Stimulated activated CD4-positive, alpha-beta T cell treated with anti-CD3 and anti-CD28 coated beads, Interleukin-12 subunit alpha, Interleukin-12 subunit beta, amount 100 ng/mL, for 48 hours (primary cell): ENCODE measurements around the gene RPS6KA2.
"Not testable (repeated sequence)": the region's sequence is repeated elsewhere in the genome, so short reads cannot be mapped to it uniquely, and the experiment has no call there.

Source experiments
- DNase-seq, 3 donors: peaks; one replicate each; pipeline ENCODE4 v3.0.0-alpha.2; 2020; ENCODE audit warnings: low read depth in 2 of 3, low spot score in 1 of 3

The RPS6KA2 gene

DNA sequence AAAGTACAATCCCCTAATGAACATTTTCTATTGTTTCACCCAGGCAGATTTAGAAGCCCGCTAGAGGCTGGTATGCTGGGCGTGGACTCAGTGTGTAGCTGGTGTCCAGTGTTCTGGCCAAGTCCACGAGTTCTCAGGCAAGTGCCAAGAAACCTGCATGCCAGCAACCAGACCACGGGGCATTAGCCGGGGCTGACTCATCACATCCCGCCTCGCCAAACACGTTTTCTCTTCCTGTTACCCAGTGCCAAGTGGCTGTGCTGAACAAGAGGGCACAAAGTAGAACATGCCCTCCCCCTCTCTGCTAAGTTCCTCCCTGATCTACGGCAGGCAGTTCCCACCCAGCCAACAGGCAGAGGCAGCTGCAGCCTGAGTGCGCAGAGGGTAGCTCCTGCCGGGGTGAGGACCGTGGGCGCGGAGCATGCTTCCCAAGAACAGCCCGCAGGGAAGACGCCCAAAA lies 70.2 kb downstream of the RPS6KA2 start:
- DNase-seq: no peak

DNA sequence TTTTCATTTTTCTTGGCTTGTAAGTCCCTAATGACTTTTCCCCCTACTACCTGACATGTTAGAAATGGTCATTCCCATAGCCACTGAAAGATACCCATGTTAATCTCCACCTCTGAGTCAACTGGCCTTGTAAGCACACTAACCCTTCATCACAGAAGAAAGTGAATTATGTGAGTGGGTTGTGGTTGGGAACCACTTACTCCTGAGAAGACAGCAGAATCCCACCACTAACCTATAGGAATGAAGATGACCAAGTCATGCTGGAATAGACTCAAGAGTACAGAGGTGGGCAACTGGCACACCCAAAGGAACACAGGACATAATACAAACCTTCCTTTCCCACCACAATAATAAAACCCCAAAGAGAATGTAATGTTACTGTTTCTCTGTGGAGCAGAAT lies 70.7 kb downstream of the RPS6KA2 start:
- DNase-seq: no peak

DNA sequence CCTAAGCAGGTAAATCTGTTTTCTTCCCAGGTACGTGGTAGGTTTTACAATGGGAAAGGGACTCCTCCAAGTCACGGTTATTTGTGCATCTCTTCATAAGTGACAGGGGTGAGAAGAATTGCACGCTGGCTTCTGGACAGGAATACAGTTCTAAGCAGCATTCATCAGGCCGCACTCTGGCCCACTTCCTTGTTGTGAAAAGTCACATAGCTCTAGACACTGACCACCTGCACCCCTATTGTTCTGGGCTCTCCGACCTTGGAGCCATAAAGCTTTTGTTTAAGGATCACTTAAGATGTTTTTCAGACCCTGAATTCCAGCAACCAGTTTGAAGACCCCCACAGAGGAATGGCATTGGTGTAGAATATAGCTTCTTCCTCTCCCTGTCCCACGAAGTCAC lies 72.0 kb downstream of the RPS6KA2 start:
- DNase-seq: no peak

DNA sequence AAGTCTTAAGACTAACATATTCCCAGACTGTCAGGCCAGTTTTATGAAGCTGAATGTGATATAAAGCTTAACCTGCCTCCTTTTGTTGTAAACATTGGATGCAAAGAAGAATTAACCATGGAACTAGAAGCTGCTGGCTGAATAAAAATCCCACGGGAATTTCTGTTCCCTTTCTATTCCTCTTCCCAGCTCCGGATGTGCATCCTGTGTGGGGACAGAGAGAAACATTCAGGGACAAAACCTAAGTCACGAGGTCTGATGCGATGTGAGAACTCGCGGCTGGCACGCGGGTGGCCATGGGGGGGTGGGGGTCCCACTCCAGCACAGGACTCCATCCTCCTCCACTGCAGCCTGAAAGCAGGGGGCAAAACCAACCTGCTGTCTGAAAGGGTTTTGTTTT lies 72.7 kb downstream of the RPS6KA2 start:
- DNase-seq: no peak

DNA sequence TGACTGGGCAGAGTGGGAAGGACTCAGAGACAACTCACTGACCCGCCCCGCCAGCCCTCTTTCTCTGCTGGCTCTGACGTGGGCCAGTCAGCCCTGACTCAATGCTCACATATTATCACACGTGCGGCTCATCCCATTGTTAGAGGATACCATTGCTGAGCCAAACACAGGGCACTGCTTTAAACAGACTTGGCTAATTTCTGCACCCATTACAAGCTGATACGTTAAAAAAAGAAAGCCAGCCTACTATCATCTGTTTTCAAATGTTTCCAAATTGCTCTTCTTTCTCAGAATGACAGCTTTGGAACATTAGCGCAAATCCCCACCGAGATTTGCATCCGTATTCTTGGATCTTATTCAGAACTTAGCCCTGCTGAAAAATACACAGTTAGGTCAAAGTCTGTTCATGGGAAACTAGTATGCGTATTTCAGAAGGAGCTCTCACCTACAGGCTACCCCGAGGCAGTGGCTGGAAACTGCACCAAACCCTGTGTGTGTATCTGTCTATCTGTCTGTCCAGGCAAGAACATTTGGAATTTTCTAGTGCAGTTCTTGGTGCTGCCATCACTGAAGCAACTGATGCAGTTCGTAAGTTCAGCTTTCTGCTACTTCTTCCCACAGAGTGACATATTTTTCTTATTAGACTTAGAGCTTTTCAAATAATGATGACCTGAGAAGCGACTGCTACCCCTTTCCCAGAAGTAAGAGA lies 73.3 kb downstream of the RPS6KA2 start:
- no peak for DNase-seq

DNA sequence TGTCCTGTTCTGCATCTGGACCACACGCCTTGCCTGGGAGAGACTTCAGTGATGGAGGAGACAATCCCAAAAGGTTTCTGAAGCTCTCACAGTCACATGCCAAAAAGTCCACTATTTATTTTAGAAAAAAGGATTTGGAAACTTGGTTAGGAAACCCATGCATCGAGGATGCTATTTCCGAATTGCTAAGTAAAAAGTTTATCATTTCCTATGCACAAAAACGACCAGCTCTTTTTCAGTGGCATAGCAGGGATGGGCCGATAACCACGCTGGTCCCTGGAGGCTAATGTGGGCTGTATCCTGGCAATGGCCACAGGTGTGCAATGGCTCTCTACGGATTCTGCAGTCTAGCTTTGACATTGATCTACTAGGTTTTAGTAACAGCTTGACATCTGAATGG lies 74.5 kb downstream of the RPS6KA2 start:
- no peak for DNase-seq

DNA sequence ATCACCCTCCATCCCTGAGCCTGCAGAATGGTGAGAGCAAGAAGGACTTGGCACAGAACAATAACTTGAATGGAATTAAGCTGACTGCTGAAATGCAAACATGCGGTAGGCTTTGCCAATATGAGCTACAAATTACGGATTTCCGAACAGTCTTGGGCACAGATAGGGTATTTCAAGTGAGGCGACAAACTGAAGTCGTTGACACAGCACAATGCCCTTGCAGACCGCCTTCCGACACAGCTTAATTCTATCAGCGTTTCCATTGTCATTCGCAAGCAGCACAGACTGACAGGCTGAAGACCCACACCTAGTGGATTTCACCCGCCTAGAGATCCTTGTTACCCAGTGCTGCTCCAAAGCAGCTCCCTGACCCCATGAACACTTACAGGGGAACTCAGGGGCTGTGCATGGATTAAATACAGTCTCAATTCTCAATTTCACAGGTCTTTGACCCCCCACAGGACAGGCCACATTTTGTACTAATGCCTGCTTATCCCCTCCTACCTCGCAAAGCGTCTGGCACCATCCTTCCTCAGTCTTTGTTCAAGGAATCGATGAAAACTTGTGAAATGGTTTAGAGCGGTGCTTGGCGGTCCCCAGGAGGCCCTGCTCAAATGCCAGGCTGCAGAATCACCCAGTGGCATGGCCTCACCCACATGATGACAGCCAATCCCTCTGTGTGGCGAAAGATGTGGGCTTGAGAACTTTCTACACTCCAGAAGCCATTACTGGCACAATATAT lies 75.1 kb downstream of the RPS6KA2 start:
- DNase-seq: no peak

DNA sequence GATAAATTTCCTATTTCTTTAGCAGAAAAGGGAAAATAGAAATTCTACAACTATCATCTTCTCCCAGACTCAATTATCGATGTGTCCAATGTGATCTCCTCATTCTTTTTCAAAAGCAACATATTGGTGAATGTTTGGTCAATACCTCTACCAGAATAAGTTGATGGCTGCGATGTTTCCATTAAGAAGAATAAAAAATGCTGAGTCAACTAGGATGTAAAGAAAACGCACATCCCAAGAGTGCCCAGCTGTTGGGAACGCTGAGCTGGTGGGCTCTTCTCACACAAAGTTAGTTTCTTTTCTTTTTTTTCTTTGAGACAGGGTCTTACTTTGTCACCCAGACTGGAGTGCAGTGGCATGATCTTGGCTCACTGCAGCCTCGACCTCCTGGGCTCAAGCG lies 80.4 kb downstream of the RPS6KA2 start:
- no peak for DNase-seq

DNA sequence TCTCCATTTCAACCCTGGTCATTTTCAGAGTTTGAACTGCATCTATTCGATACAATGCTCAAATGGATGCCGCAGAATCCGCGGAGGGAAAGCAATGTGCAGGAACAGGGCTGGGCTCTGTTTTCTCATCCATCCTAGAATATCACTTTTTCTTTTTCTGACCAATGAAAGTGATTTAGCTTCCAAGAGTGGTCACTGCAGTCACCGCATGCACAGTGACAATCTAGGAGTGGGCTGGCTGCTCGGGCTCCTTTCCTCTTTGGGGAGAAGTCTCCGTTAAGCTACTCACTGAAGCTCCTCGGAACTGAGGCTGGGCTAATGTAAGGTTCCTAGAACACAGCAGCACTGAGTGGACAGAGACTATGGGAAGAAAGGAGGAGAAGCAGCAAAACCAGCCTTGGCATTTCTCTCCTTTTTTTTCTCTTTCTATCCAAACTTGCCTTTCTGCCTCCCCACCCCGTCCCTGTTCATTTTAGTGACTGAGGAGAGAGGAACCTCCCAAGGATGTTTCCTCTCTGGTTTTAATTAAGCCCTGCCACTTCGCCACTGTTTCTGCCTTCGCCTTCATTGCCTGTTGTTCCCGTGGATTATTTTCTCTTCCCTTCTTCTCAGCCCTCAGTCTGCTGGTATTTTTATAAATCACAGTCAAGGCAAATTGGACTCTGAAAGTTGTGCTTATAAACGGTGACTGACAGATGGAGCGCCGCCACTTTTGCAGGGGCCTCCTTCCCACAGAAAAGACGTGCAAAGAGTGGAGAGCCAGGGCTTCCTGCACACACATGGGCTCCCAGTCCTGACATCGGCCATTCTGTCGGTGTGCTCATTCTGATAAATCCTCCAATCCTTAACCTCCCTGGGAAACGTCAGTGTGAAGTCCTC lies 81.7 kb downstream of the RPS6KA2 start:
- DNase-seq: no peak

DNA sequence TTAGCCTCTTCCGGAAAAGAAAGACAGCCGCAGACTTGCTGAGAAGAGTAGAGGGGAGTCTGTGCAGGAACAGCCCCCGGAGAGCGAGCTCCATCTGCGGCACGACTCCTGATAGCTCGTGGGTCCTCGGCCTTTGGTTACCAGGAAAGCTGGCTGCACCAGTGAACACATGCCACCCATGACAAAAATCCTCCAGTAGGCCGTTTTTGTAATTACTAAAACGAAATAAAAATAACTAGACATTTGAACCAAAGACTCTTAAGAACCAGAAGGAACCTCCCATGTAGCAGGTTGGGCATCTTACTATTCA lies 82.8 kb downstream of the RPS6KA2 start:
- DNase-seq: no peak

DNA sequence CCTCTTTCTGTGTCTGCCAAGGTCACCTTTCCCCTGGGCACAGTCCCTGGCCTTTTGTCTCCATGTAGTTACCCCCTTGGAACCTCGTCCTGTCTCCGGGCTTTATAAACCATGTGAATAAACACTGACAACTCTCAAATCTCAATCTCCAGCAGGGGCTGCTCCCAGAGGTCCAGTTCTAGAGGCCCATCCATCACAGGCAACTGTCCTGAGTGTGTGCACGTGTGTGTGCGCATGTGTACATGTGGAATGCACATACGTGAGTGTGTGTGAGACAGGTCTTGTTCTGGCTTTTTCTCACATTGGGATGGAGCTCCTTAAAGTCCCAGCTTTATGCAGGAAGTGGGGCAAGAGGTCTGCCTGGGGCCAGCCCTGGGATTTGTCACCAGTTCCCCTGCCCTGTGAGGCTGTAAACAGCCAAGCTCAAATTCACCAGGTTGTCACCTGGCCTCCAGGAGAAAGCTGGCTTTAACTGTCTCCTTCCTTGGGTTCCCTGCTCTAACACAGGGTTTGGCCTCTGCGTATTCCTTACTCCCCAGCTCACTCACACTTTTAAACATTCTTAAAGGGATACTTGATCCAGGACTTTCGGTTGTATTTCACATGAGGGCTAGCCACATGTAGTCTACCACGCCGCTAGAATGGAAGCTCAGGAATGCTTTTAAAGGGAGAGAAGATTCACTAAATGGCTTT lies 83.3 kb downstream of the RPS6KA2 start:
- no peak for DNase-seq

DNA sequence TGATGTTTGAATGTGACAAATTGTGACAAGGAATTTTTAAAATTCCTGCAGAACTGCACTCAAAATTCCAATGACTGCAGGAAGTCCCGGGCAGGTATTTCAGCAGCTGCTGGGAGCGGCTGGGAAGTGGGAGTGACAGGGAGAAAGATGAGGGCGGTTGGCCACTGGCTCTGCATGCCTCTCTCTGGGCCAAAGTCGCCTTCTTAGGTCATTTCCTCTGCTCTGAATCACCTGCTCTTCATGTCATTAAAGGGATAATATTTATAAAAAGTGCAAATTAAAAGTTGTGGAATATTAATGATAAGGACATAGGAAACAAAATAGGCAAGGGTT lies 84.5 kb downstream of the RPS6KA2 start:
- no peak for DNase-seq

DNA sequence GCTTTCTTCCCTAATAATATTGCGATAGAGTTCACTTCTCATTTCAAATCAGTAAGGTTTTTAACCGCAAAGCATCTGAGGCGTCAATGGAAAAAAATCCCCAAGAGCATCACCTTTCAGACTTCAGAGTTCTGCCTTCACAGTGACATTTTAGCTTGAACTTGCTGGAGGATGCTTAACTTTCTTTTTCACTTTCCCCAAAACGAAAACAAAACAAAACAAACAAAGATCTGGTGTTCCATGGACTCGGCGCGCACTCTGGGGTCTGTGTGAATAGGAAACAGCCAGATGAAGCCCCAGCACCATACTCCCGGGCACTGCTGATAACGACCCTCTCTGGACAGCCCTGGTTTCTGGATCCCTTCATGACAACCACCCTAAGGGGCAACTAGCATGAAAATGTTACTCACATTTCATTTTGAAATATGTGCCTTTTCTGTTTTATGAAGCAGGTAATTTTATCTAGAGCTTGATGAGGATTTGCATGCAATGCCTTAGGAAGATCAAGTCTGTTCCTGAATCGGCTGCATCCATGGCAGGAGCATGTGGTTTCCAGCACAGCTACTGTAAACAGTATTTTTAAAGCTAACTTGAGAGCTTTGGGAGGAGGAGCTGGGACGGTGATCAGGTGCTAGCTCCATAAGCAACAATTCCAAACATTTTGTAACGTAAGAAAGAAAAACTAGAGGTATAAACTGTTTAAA lies 85.0 kb downstream of the RPS6KA2 start:
- no peak for DNase-seq

DNA sequence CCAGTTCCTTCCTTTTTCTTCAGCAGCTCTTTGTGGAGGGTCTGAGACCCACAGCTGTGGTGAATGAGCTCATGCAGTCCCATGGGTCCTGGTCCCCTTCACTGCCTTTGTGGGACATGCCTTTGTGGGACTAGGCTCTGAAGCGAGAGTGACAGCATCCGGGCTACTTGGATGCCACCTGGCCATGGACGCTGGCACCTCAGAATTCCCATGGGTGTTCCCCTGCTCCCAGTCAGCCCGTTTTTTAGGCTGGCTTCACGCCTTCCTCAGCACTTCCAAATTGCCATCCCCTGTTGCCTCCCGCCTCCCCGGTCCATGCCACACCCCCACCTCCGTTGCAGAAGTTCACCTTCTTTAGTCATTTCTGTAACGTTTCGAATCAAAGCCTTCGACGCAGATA lies 85.7 kb downstream of the RPS6KA2 start:
- no peak for DNase-seq

DNA sequence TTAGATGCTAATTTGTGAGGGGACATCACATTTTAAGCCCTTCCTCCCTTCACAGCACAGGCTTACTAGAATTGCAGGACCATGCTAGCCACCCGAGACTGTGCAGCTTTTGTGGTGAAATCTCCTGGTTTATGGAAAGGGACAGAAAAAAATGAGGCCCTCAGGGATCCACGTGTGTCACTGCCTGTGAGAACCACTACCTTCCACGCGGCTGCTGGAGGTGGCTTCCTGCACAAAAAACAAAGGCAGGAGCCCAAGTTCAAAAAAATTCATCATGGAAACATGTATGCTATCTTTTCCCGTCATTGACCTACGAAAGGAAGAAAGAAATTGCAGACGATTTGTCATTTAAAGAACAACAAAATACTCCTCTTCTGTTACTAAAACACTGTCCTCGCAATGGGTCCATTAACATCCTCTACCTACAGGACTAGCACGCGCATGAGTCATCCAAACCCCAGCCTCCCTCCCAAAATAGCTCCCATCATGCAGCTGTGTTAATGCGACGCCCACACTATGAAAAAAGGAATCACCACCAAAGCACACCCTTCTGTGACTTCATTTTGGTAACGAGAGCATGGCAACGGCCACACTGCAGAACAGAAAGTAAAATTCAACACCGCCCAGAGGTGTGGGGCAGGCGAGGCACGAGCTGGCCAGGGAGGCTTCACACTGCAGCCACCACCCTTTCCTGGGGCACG lies 86.3 kb downstream of the RPS6KA2 start:
- DNase-seq: peak; percentile 39 to 55 (median 52)

DNA sequence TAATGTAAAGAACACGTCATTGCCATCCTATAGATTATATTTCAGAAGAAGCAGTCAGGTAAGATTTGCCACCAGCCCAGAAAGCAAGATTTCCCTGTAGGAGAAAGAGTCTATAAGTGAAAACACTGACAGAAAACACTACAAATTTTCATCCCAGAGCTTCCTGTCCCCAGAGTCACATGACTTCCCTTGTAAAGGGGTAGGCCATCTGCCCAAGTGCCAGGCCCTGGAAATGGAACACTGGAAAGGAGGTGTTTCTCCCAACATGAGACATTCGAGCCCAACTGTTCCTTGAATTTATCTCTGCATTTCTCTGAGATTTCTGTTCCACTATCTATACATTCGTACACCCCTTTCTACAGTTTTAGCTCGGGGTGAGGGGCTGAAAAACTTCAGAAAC lies 87.5 kb downstream of the RPS6KA2 start:
- no peak for DNase-seq

DNA sequence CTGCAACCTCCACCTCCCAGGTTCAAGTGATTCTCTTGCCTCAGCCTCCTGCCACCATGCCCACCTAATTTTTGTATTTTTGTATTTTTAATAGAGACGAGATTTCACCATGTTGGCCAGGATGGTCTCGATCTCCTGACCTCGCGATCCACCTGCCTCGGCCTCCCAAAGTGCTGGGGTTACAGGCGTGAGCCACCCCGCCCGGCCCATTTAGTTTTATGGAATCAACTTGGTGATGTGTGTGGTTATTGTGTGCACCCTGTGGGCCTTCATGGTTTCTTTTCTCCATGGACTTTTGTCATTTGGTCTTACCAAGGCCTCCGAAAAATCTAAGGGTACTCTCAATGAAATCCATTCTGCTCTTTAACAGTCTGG lies 88.1 kb downstream of the RPS6KA2 start:
- DNase-seq: not testable (repeated sequence)

DNA sequence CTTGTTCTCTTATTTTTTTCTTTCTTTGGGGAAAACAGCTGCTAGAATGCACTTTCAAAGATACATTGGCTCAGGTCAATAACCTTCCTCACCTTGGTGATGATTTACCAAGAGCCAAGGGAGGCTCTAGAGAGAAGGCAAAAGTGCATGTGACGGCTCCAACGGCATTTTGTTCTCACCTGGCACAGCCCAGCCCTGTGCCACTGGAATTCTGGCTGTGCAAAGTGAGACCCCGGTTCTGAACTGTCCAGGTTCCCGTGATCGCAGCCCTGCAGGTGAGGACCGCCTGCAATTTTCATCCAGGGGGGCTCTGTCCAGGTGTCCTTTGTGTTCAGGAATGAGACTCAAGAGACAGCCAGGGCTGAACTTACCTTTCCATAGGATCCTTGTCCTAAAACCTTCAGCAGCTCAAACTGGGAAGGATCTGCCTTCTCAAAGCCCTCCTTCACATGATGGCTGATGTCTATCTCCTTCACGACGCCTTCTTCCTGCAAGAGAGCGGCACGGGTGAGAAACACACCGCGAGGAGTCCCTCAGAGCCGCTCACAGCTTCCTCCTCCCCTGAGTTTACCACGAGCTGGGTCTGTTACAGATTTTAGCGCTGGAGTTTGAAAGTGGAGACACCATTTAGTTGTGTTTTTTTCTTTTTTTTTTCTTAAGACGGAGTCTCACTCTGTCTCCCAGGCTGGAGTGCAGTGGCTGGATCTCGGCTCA lies 88.6 kb downstream of the RPS6KA2 start:
- no peak for DNase-seq

DNA sequence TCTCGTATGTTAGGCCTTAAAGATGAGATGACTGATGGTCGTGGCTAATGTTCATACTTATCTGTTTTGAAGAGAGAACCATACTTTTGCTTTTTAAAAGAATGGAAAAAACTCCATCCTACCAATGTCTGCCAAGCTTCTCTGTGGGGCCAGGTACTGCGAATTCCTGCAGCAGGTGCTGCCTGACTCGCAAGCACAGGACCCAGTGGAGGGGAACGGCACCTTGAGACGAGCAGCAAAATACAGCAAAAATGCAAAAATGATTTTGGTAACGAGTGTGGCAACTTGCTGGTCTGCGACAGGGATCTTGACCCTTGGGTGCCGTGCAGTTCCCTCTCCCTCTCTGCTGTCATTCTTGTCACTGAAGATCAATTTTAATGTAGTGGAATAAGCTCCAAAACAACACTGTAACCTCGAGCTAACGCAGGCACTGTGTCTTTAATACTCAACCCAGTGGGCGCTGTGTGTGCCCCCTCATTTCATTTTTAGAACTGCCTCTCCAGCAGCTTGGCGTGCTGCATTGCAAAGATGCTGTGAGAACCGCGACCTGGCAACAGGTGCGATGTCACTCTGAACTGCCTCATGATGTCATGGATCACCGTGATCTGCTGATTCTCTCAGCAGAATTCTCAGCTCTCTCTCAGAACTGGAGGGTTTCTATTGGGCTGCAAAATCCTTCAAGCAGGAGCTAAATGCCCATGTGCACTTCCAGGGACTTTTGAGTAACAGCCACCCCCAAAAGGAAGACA lies 92.2 kb downstream of the RPS6KA2 start:
- no peak for DNase-seq
